Uterus (tissue), 2 donors: ENCODE measurements around the gene TRPM4.

Source experiments
- CTCF ChIP-seq, 4 experiments: fragments of 200-600 bp in 2 of 4; fragments of 450-650 bp in 2 of 4; sonication (generic) in 2 of 4; IDR thresholded peaks; one replicate each; pipeline ENCODE4 v1.5.1; 2016 to 2019; ENCODE audit warnings: antibody characterized with exemption in 4 of 4, mild to moderate bottlenecking in 2 of 4, moderate library complexity in 1 of 4
- POLR2A ChIP-seq, 2 donors: fragments of 450-650 bp; IDR thresholded peaks; one replicate each; pipeline ENCODE4 v1.6.1; 2016; ENCODE audit warnings: antibody characterized with exemption in 2 of 2, mild to moderate bottlenecking in 1 of 2, moderate library complexity in 1 of 2

- TF ChIP-seq CTCF (IDR thresholded peaks at IDR 0.05) (no peak), POLR2A (IDR thresholded peaks at IDR 0.05) (no peak)
These were observed 10.3 kb downstream of the TRPM4 start for GRCh38 chr19:49167857-49168409.
